NB4 (cell line): ENCODE data around the gene KCNS1.

Experiments
- DNase-seq: peaks from one replicate; pipeline ENCODE4 v3.0.0; 2010; ENCODE audit warnings: low read depth
- H3K4me3 ChIP-seq: one replicate; pipeline ENCODE4 v1.5.1; 2011; ENCODE audit warnings: mild to moderate bottlenecking, low read depth, low read length, moderate library complexity
- MYC ChIP-seq: IDR thresholded peaks from 2 replicates; pipeline ENCODE4 v1.6.1; 2011; ENCODE audit warnings: low read depth, low read length
- POLR2A ChIP-seq: IDR thresholded peaks from 2 replicates; pipeline ENCODE4 v1.6.1; 2011; ENCODE audit warnings: mild to moderate bottlenecking; ENCODE audit not compliant: insufficient read length; ENCODE audit errors: extremely low read depth
- TF ChIP-seq, protein P1 (sequence below): IDR thresholded peaks from one replicate; pipeline ENCODE4 v1.5.1; 2012; ENCODE audit warnings: low read depth, low read length
- TF ChIP-seq, protein P2 (sequence below): IDR thresholded peaks from 2 replicates; pipeline ENCODE4 v1.6.1; 2011; ENCODE audit warnings: low read depth, low read length

KCNS1 gene

GRCh38 chr20:45072066-45072465, 28.9 kb downstream of the KCNS1 start:
- H3K4me3 ChIP-seq: no peak overlapping the region
- DNase-seq: no peak
- TF ChIP-seq POLR2A (no peak), MYC (no peak)
- TF ChIP-seq, protein P1, sequence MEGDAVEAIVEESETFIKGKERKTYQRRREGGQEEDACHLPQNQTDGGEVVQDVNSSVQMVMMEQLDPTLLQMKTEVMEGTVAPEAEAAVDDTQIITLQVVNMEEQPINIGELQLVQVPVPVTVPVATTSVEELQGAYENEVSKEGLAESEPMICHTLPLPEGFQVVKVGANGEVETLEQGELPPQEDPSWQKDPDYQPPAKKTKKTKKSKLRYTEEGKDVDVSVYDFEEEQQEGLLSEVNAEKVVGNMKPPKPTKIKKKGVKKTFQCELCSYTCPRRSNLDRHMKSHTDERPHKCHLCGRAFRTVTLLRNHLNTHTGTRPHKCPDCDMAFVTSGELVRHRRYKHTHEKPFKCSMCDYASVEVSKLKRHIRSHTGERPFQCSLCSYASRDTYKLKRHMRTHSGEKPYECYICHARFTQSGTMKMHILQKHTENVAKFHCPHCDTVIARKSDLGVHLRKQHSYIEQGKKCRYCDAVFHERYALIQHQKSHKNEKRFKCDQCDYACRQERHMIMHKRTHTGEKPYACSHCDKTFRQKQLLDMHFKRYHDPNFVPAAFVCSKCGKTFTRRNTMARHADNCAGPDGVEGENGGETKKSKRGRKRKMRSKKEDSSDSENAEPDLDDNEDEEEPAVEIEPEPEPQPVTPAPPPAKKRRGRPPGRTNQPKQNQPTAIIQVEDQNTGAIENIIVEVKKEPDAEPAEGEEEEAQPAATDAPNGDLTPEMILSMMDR: no peak
- TF ChIP-seq, protein P2, sequence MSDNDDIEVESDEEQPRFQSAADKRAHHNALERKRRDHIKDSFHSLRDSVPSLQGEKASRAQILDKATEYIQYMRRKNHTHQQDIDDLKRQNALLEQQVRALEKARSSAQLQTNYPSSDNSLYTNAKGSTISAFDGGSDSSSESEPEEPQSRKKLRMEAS: no peak

DNA sequence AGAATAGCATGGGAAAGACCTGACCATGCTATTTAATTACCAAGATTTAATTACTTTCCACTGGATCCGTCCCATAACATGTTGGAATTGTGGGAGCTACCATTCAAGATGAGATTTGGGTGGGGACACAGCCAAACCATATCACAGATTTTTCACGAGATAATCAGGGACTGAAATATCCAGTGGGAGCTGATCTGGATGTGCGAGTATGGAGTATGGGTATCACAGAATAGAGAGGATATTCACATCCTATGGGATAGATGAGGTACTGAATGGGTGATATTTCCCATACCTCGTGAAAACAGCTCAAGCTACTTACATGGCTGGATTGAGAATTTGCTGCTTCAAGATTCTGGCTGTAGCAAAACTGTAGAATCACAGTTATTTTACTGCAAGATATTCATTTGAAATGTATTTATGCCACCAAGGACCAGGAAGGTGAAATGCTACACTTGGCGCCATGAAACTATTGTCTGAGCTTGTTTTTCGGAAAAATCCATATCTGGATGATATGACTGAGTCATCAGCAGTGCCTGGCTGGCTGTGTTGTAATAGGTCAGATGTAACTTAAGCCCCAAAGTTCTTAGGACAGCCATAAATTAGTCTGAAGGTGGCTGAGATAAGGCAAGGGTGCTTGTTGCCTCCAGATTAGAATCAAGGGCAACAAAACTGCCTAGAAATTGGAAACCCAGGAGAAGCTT, 29.8 kb downstream of the KCNS1 start:
- peak; percentile 20 for DNase-seq
- no peak overlapping the region for H3K4me3 ChIP-seq
- TF ChIP-seq MYC (no peak), POLR2A (no peak)
- TF ChIP-seq, protein P2: no peak
- TF ChIP-seq, protein P1: no peak

- TF ChIP-seq, protein P2: no peak
- TF ChIP-seq MYC (no peak), POLR2A (no peak)
- TF ChIP-seq, protein P1: no peak
- H3K4me3 ChIP-seq: no peak overlapping the region
- DNase-seq: no peak
Observed at GRCh38 chr20:45069261-45069660, 31.7 kb downstream of the KCNS1 start.

- no peak for DNase-seq
- TF ChIP-seq MYC: no peak
- TF ChIP-seq, protein P2: no peak
- TF ChIP-seq POLR2A: no peak
- TF ChIP-seq, protein P1: no peak
- H3K4me3 ChIP-seq: no peak overlapping the region
Observed at GRCh38 chr20:45067558-45067957, 33.4 kb downstream of the KCNS1 start.

- DNase-seq: no peak
- H3K4me3 ChIP-seq: no peak overlapping the region
- TF ChIP-seq, protein P1: no peak
- TF ChIP-seq MYC: no peak
- TF ChIP-seq, protein P2: no peak
- TF ChIP-seq POLR2A: no peak
Observed at GRCh38 chr20:45067087-45067486, 33.8 kb downstream of the KCNS1 start.
